Nephron progenitor cell (in vitro differentiated cells): ENCODE measurements around the gene HEATR3.
A peak's percentile ranks its signal among the peaks of the same experiment; 100 is the strongest.

Source experiments
- DNase-seq: peaks from one replicate; pipeline ENCODE4 v3.0.0; 2021
- H3K27ac Mint-ChIP-seq: 2 replicates; pipeline ENCODE4 v1.8.0; 2021; ENCODE audit warnings: mild to moderate bottlenecking, moderate library complexity, mixed read lengths
- H3K27me3 Mint-ChIP-seq: 2 replicates; pipeline ENCODE4 v1.8.0; 2021; ENCODE audit warnings: mild to moderate bottlenecking, low read depth, mixed read lengths; ENCODE audit not compliant: poor library complexity
- H3K36me3 Mint-ChIP-seq: 2 replicates; pipeline ENCODE4 v1.8.0; 2021; ENCODE audit warnings: low read depth, mixed read lengths
- H3K4me1 Mint-ChIP-seq: 2 replicates; pipeline ENCODE4 v1.8.0; 2021; ENCODE audit warnings: mixed read lengths
- H3K4me3 Mint-ChIP-seq: 2 replicates; pipeline ENCODE4 v1.8.0; 2021; ENCODE audit warnings: mild to moderate bottlenecking, moderate library complexity, mixed read lengths
- H3K9me3 Mint-ChIP-seq: 2 replicates; pipeline ENCODE4 v1.8.0; 2021; ENCODE audit warnings: mild to moderate bottlenecking, moderate library complexity, mixed read lengths
- CTCF ChIP-seq: fragments of 200-600 bp; sonication (generic); IDR thresholded peaks from 2 replicates; pipeline ENCODE4 v1.5.0; 2021; ENCODE audit warnings: antibody characterized with exemption

The HEATR3 gene

GRCh38 chr16:50152351-50152806 lies 86.6 kb downstream of the HEATR3 start:
- no peak for DNase-seq
- Mint-ChIP-seq H3K9me3 (no peaks in the 10 kb centered on the region), H3K4me1 (peaks cover 41% of the 10 kb centered on the region), H3K4me3 (peak overlapping the region; percentile 90), H3K27ac (no peak overlapping the region), H3K36me3 (peaks cover 4% of the 10 kb centered on the region), H3K27me3 (peaks cover 14% of the 10 kb centered on the region)
- TF ChIP-seq CTCF: no peak

- H3K36me3 Mint-ChIP-seq: peaks cover 5% of the 10 kb centered on the region
- peaks cover 38% of the 10 kb centered on the region for H3K4me1 Mint-ChIP-seq
- H3K27me3 Mint-ChIP-seq: peaks cover 14% of the 10 kb centered on the region
- no peak within 1 kb of the TSS for H3K27ac Mint-ChIP-seq
- peak; percentile 84 for DNase-seq
- H3K9me3 Mint-ChIP-seq: no peaks in the 10 kb centered on the region
- peak within 1 kb of the TSS; percentile 90 for H3K4me3 Mint-ChIP-seq
- TF ChIP-seq CTCF: no peak
Observed at GRCh38 chr16:50152807-50153595, 87.2 kb downstream of the HEATR3 start, which contains the start of gene TENT4B. TSS of gene TENT4B (plus strand) at chr16:50153306. CDS start at chr16:50153622, 316 bp downstream.

- H3K9me3 Mint-ChIP-seq: no peaks in the 10 kb centered on the region
- no peak overlapping the region for H3K27ac Mint-ChIP-seq
- DNase-seq: peak; percentile 43
- H3K27me3 Mint-ChIP-seq: peaks cover 14% of the 10 kb centered on the region
- H3K4me1 Mint-ChIP-seq: peaks cover 38% of the 10 kb centered on the region
- H3K4me3 Mint-ChIP-seq: peak overlapping the region; percentile 88
- TF ChIP-seq CTCF: no peak
- peaks cover 13% of the 10 kb centered on the region for H3K36me3 Mint-ChIP-seq
Observed at GRCh38 chr16:50153596-50154419, 88.0 kb downstream of the HEATR3 start.

GRCh38 chr16:50154420-50154950 lies 88.7 kb downstream of the HEATR3 start:
- H3K27ac Mint-ChIP-seq: peak overlapping the region; percentile 45
- DNase-seq: no peak
- peak overlapping the region; percentile 88 for H3K4me3 Mint-ChIP-seq
- H3K4me1 Mint-ChIP-seq: peaks cover 38% of the 10 kb centered on the region
- H3K9me3 Mint-ChIP-seq: no peaks in the 10 kb centered on the region
- no peak for TF ChIP-seq CTCF
- peaks cover 14% of the 10 kb centered on the region for H3K36me3 Mint-ChIP-seq
- peaks cover 14% of the 10 kb centered on the region for H3K27me3 Mint-ChIP-seq

GRCh38 chr16:50155925-50156324 lies 90.2 kb downstream of the HEATR3 start:
- no peak for DNase-seq
- Mint-ChIP-seq H3K4me1 (peaks cover 47% of the 10 kb centered on the region), H3K36me3 (peaks cover 23% of the 10 kb centered on the region), H3K9me3 (no peaks in the 10 kb centered on the region), H3K4me3 (peak overlapping the region; percentile 88), H3K27ac (no peak overlapping the region), H3K27me3 (peaks cover 7% of the 10 kb centered on the region)
- TF ChIP-seq CTCF: no peak
